CD4-positive, alpha-beta T cell treated with Interleukin-17A for 4 hours (primary cell): ENCODE results near the gene CSNK1A1L.
A peak's percentile ranks its signal among the peaks of the same experiment; 100 is the strongest.
"Not testable (repeated sequence)": the region's sequence is repeated elsewhere in the genome, so short reads cannot be mapped to it uniquely, and the experiment has no call there.

Source experiments
- DNase-seq: peaks from one replicate; pipeline ENCODE4 v3.0.0-alpha.2; 2020; ENCODE audit warnings: mixed read lengths

Gene CSNK1A1L

GRCh38 chr13:37102896-37103295 is 2.6 kb downstream of the CSNK1A1L start:
- no peak for DNase-seq

- no peak for DNase-seq
Observed at GRCh38 chr13:37101201-37101600, 4.3 kb downstream of the CSNK1A1L start.

GRCh38 chr13:37100731-37101130 is 4.7 kb downstream of the CSNK1A1L start:
- DNase-seq = no peak

GRCh38 chr13:37097076-37097475 is 8.4 kb downstream of the CSNK1A1L start:
- no peak for DNase-seq

GRCh38 chr13:37094840-37095239 is 10.6 kb downstream of the CSNK1A1L start:
- no peak for DNase-seq

GRCh38 chr13:37094099-37094498 is 11.4 kb downstream of the CSNK1A1L start:
- DNase-seq = no peak

GRCh38 chr13:37091835-37092234 is 13.6 kb downstream of the CSNK1A1L start:
- DNase-seq = no peak

- no peak for DNase-seq
Observed at GRCh38 chr13:37090912-37091311, 14.6 kb downstream of the CSNK1A1L start.

GRCh38 chr13:37089495-37089894 is 16.0 kb downstream of the CSNK1A1L start:
- DNase-seq = no peak

GRCh38 chr13:37087486-37087885 is 18.0 kb downstream of the CSNK1A1L start:
- no peak for DNase-seq

GRCh38 chr13:37085606-37086005 is 19.9 kb downstream of the CSNK1A1L start:
- no peak for DNase-seq

GRCh38 chr13:37076818-37077217 is 28.6 kb downstream of the CSNK1A1L start:
- no peak for DNase-seq

- no peak for DNase-seq
Observed at GRCh38 chr13:37075164-37075563, 30.3 kb downstream of the CSNK1A1L start.

GRCh38 chr13:37074703-37075102 is 30.8 kb downstream of the CSNK1A1L start:
- no peak for DNase-seq

GRCh38 chr13:37072024-37072423 is 33.4 kb downstream of the CSNK1A1L start:
- DNase-seq = no peak

- DNase-seq = no peak
Observed at GRCh38 chr13:37070956-37071355, 34.5 kb downstream of the CSNK1A1L start.

- no peak for DNase-seq
Observed at GRCh38 chr13:37070145-37070695, 35.2 kb downstream of the CSNK1A1L start.

- DNase-seq = no peak
Observed at GRCh38 chr13:37069597-37070103, 35.8 kb downstream of the CSNK1A1L start.

GRCh38 chr13:37068962-37069361 is 36.5 kb downstream of the CSNK1A1L start:
- no peak for DNase-seq

GRCh38 chr13:37067874-37068273 is 37.6 kb downstream of the CSNK1A1L start:
- no peak for DNase-seq

- DNase-seq = no peak
Observed at GRCh38 chr13:37065890-37066526, 39.5 kb downstream of the CSNK1A1L start.

- DNase-seq = no peak
Observed at GRCh38 chr13:37059848-37060192, 45.6 kb downstream of the CSNK1A1L start.

- DNase-seq = peak; percentile 96
Observed at GRCh38 chr13:37058910-37059847, 46.3 kb downstream of the CSNK1A1L start, which contains the start of gene SUPT20H. SUPT20H (minus strand) TSS chr13:37059688; CDS start chr13:37051490, 8,198 bp downstream.

GRCh38 chr13:37056228-37056627 is 49.2 kb downstream of the CSNK1A1L start:
- DNase-seq = not testable (repeated sequence)
